ENCODE data around the gene CCL11. TPM values are rescaled to one million over a fixed set of nuclear protein-coding genes. Genes with fewer than 3 reads are reported as not detected.

The CCL11 gene
- total and polyA plus RNA-seq, 2 experiments from 2014 or later = not detected

DNA sequence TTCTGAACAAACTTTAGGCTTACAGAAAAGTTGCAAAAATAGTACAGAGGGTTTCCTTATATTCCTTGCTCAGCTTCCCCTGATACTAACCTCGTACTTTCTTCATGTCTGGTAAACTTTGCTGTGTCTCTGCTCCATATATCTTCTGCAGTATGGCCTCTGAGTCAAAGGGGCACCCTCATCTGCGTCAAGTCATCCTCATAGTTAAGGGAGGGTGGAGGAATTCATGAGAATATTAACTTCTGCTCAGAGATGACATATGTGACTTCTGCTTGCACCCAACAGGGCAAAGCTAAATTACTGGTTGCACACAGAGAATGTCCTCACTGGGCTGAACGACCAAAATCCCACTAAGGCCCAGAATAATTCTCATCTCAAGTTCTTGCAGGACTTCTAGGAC, 19.8 kb upstream of the CCL11 start:
- H3K36me3 ChIP-seq = no peaks in the 10 kb centered on the region
- no peaks in the 10 kb centered on the region for H3K4me1 ChIP-seq (ENCODE audit: low read depth)
- H3K4me3 ChIP-seq = no peak overlapping the region
- TF ChIP-seq, protein P1, sequence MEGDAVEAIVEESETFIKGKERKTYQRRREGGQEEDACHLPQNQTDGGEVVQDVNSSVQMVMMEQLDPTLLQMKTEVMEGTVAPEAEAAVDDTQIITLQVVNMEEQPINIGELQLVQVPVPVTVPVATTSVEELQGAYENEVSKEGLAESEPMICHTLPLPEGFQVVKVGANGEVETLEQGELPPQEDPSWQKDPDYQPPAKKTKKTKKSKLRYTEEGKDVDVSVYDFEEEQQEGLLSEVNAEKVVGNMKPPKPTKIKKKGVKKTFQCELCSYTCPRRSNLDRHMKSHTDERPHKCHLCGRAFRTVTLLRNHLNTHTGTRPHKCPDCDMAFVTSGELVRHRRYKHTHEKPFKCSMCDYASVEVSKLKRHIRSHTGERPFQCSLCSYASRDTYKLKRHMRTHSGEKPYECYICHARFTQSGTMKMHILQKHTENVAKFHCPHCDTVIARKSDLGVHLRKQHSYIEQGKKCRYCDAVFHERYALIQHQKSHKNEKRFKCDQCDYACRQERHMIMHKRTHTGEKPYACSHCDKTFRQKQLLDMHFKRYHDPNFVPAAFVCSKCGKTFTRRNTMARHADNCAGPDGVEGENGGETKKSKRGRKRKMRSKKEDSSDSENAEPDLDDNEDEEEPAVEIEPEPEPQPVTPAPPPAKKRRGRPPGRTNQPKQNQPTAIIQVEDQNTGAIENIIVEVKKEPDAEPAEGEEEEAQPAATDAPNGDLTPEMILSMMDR (IDR thresholded peaks at IDR 0.05; ENCODE audit: low read depth, low read length) = no peak
- no peaks in the 10 kb centered on the region for H3K27me3 ChIP-seq
- DNase-seq (ENCODE audit: low read depth in 1 of 2, low spot score in 1 of 2) = no peak
- no peak overlapping the region for H3K27ac ChIP-seq
- H3K9me3 ChIP-seq (ENCODE audit: low read depth) = no peaks in the 10 kb centered on the region

DNA sequence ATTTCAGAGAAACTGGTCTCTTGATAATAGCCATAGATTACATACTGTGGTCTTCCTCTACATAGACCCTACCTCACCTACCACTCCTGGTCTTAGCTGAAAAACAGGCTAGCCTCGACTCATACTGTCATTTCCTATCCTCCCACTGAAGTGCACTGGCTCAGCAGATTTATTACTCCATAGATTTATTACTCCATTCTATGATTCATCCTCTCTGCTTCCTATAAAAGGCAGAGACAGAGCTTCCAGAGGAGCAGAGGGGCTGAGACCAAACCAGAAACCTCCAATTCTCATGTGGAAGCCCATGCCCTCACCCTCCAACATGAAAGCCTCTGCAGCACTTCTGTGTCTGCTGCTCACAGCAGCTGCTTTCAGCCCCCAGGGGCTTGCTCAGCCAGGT, 15.6 kb upstream of the CCL11 start, which contains the start of gene CCL7:
CCL7 (plus strand) TSS at position 253 of the 400 bp plus-strand sequence; CDS start at position 323, 70 bp downstream.
- no peak within 1 kb of the TSS for H3K4me3 ChIP-seq
- H3K27me3 ChIP-seq = peaks cover 6% of the 10 kb centered on the region
- no peaks in the 10 kb centered on the region for H3K4me1 ChIP-seq (ENCODE audit: low read depth)
- DNase-seq (ENCODE audit: low read depth in 1 of 2, low spot score in 1 of 2) = peak in 1 of 2 donors; percentile 60
- no peaks in the 10 kb centered on the region for H3K36me3 ChIP-seq
- no peaks in the 10 kb centered on the region for H3K9me3 ChIP-seq (ENCODE audit: low read depth)
- TF ChIP-seq, protein P1 (IDR thresholded peaks at IDR 0.05; ENCODE audit: low read depth, low read length) = no peak
- H3K27ac ChIP-seq = no peak within 1 kb of the TSS

DNA sequence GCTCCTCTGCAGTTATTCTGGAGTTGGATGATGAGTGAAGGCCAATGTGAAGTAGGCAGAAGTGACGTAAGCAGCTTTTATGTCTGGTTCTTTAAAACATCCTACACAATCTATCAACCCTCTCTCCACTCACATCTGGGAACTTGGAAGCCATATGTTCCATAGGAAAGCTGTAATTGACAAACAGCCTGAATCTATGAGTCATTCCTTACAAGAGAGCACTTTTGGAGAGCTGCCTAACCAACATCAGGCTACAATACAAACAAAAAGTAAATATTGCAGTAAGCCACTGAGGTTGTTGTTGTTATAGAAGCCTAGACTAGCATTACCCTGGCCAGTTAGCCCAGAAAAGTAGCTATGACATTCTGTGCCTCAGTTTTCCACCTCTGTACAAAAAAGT, 9.7 kb upstream of the CCL11 start:
- Histone ChIP-seq H3K27me3 (peaks cover 6% of the 10 kb centered on the region), H3K27ac (no peak overlapping the region), H3K4me1 (ENCODE audit: low read depth) (no peaks in the 10 kb centered on the region), H3K9me3 (ENCODE audit: low read depth) (no peaks in the 10 kb centered on the region), H3K4me3 (no peak overlapping the region), H3K36me3 (no peaks in the 10 kb centered on the region)
- peak in 1 of 2 donors; percentile 96 for DNase-seq (ENCODE audit: low read depth in 1 of 2, low spot score in 1 of 2)
- TF ChIP-seq, protein P1 (IDR thresholded peaks at IDR 0.05; ENCODE audit: low read depth, low read length) = no peak

DNA sequence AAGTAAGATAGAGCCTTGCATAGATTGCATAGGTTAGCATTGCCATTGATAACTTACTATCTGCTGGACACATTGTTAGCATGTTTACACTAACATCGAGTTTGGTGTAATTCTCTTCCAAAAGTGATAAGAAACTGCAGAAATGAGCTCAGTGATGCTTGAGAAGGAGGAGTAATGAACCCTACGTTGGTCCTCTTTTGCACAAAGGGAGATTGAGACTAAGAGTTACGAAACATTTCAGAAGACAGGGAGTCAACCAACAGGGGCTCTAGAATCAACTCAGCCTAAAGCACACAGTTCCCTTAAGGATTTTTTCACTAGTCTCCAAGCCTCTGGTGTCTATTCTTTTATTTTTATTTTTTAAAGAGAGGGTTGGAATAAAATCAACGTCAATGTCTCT, 8.7 kb upstream of the CCL11 start:
- DNase-seq (ENCODE audit: low read depth in 1 of 2, low spot score in 1 of 2) = peak in 1 of 2 donors; percentile 74
- no peaks in the 10 kb centered on the region for H3K27me3 ChIP-seq
- TF ChIP-seq, protein P1 (IDR thresholded peaks at IDR 0.05; ENCODE audit: low read depth, low read length) = no peak
- H3K4me3 ChIP-seq = no peak overlapping the region
- no peak overlapping the region for H3K27ac ChIP-seq
- H3K4me1 ChIP-seq (ENCODE audit: low read depth) = no peaks in the 10 kb centered on the region
- H3K9me3 ChIP-seq (ENCODE audit: low read depth) = no peaks in the 10 kb centered on the region
- no peaks in the 10 kb centered on the region for H3K36me3 ChIP-seq

DNA sequence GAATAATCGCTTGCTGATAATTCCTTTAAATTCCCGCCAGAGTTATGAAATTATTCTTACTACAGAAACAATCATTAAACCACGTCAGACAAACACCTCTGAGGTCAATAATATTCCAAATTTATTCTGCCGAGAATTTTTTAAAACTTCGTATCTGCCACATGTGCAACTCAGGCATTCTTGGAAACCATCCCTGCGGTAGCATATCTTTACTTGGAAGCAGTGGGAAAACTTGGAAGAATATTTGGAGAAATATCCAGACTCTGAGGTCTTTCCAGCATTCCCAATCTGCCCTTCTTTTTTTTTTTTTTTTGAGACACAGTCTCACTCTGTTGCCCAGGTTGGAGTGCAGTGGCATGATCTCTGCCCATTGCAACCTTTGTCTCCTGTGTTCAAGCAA, 2.0 kb upstream of the CCL11 start:
- no peaks in the 10 kb centered on the region for H3K36me3 ChIP-seq
- H3K27me3 ChIP-seq = no peaks in the 10 kb centered on the region
- TF ChIP-seq, protein P1 (IDR thresholded peaks at IDR 0.05; ENCODE audit: low read depth, low read length) = no peak
- H3K9me3 ChIP-seq (ENCODE audit: low read depth) = no peaks in the 10 kb centered on the region
- H3K27ac ChIP-seq = no peak overlapping the region
- DNase-seq (ENCODE audit: low read depth in 1 of 2, low spot score in 1 of 2) = no peak
- no peaks in the 10 kb centered on the region for H3K4me1 ChIP-seq (ENCODE audit: low read depth)
- no peak overlapping the region for H3K4me3 ChIP-seq

DNA sequence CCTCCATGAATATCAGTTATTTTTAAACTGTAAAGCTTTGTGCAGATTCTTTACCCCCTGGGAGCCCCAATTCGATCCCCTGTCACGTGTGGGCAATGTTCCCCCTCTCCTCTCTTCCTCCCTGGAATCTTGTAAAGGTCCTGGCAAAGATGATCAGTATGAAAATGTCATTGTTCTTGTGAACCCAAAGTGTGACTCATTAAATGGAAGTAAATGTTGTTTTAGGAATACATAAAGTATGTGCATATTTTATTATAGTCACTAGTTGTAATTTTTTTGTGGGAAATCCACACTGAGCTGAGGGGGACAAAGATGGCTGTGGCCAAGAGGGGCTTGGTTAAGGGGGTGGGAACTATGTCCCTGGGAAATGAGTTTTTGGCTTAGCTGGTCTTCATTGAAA, 2.3 kb downstream of the CCL11 start:
- Histone ChIP-seq H3K4me3 (no peak overlapping the region), H3K36me3 (no peaks in the 10 kb centered on the region), H3K9me3 (ENCODE audit: low read depth) (no peaks in the 10 kb centered on the region), H3K27ac (no peak overlapping the region), H3K27me3 (no peaks in the 10 kb centered on the region), H3K4me1 (ENCODE audit: low read depth) (no peaks in the 10 kb centered on the region)
- no peak for DNase-seq (ENCODE audit: low read depth in 1 of 2, low spot score in 1 of 2)
- TF ChIP-seq, protein P1 (IDR thresholded peaks at IDR 0.05; ENCODE audit: low read depth, low read length) = no peak
